K562 (cell line): ENCODE data around the gene EPB41L1. TPM values are rescaled to one million over a fixed set of nuclear protein-coding genes. Genes with fewer than 3 reads are reported as not detected.

Source experiments
- FOXK2 ChIP-seq, 2 experiments: fragments of 450-650 bp; IDR thresholded peaks in 1 of 2; conservative IDR thresholded peaks in 1 of 2; 2 replicates each; pipeline ENCODE4 v1.6.1; 2016; ENCODE audit warnings: low read depth in 2 of 2, mild to moderate bottlenecking in 1 of 2
- ZNF407 ChIP-seq: fragments of 450-650 bp; IDR thresholded peaks from 2 replicates; pipeline ENCODE4 v1.6.1; 2016; ENCODE audit warnings: low read depth
- polyA plus RNA-seq, 8 experiments: library from polyadenylated mRNA; depleted of rRNA in 4 of 8; stranded (reverse) in 5 of 8; unstranded in 3 of 8; fragments of >200 nt; fragmentation: Nextera tagmentation in 2 of 8; fragmentation: Illumina TruSeq in 1 of 8; extraction: Ambion mirVana in 2 of 8; extraction: Trizol in 1 of 8; gene quantifications; 2 replicates each; pipeline versions ENCODE4 v1.2.1 to v1.2.3, GENCODE V29; 2011 to 2014; ENCODE audit warnings: inconsistent platforms in 1 of 8, missing spikeins in 1 of 8
- total RNA-seq, 7 experiments: library from RNA; depleted of rRNA in 6 of 7; stranded (reverse); fragments of >200 nt in 6 of 7; fragmentation: Illumina TruSeq in 2 of 7; extraction: Trizol in 2 of 7; gene quantifications; 2 replicates each; pipeline versions ENCODE4 v1.2.1 to v1.2.3, GENCODE V29; 2011 to 2021; ENCODE audit warnings: low replicate concordance in 1 of 7

Gene EPB41L1
- total and polyA plus RNA-seq, 9 of the 15 experiments (the other 6 are each of a cell fraction or from before 2014, with no cell fraction given): 0.11 to 4.3 (median 1.3) TPM

GRCh38 chr20:36105711-36106226 lies 48.8 kb upstream of the EPB41L1 start (continued):
- TF ChIP-seq ZNF407 (no peak), FOXK2 (conservative IDR thresholded peaks at IDR 0.05 in 1 of 2, IDR thresholded peaks at IDR 0.05 in 1 of 2; ENCODE audit: low read depth in 2 of 2) (no peak)
